Thyroid gland (tissue), 4 donors: Measurements from ENCODE around the gene MPPE1. TPM values are rescaled to one million over a fixed set of nuclear protein-coding genes. Genes with fewer than 3 reads are reported as not detected.
"Not testable (repeated sequence)": the region's sequence is repeated elsewhere in the genome, so short reads cannot be mapped to it uniquely, and the experiment has no call there.

Experiments used
- DNase-seq, 2 donors: peaks; one replicate each; pipeline ENCODE4 v3.0.0-alpha.2; 2019
- H3K27ac ChIP-seq, 3 donors: fragments of 200-600 bp; sonication (generic); 1 replicate in 2 of 3; 2 replicates in 1 of 3; pipeline ENCODE4 v1.5.1; 2016 to 2019; ENCODE audit warnings: mild to moderate bottlenecking in 1 of 3, moderate library complexity in 1 of 3
- H3K27me3 ChIP-seq: fragments of 200-600 bp; sonication (generic); one replicate; pipeline ENCODE4 v1.5.1; 2019
- H3K36me3 ChIP-seq, 2 donors: fragments of 200-600 bp; sonication (generic); one replicate each; pipeline ENCODE4 v1.5.1; 2016 to 2019
- H3K4me1 ChIP-seq, 2 donors: fragments of 200-600 bp; sonication (generic); one replicate each; pipeline ENCODE4 v1.5.1; 2017 to 2019
- H3K4me3 ChIP-seq, 3 donors: fragments of 200-600 bp; sonication (generic); replicated peaks in 1 of 3; 1 replicate in 2 of 3; 2 replicates in 1 of 3; pipeline ENCODE4 v1.5.1; 2016; ENCODE audit warnings: mild to moderate bottlenecking in 1 of 3
- H3K9me3 ChIP-seq: fragments of 200-600 bp; sonication (generic); one replicate; pipeline ENCODE4 v1.5.1; 2017
- CTCF ChIP-seq, 6 experiments: fragments of 200-600 bp in 3 of 6; fragments of 450-650 bp in 3 of 6; sonication (generic) in 3 of 6; IDR thresholded peaks; one replicate each; pipeline ENCODE4 v1.5.1; 2016 to 2019; ENCODE audit warnings: antibody characterized with exemption in 6 of 6, mild to moderate bottlenecking in 2 of 6, inconsistent platforms in 1 of 6, moderate library complexity in 1 of 6
- POLR2A ChIP-seq, 2 donors: fragments of 450-650 bp; IDR thresholded peaks; one replicate each; pipeline ENCODE4 v1.6.1; 2017; ENCODE audit warnings: antibody characterized with exemption in 2 of 2, mild to moderate bottlenecking in 2 of 2, moderate library complexity in 1 of 2
- WGBS, 2 donors: methylation state at CpG; one replicate each; pipeline ENCODE4 v1.1.5; 2017; 5-methylcytosine and 5-hydroxymethylcytosine counted together
- intact Hi-C: fragments of 100-400 bp; cut with DNase I; formaldehyde crosslinking; loops from one replicate; pipeline ENCODE4 v1.15.1; 2023
- total RNA-seq, 4 donors: library from RNA; depleted of rRNA; stranded (reverse); fragments of >200 nt; gene quantifications; one replicate each; pipeline ENCODE4 v1.2.3, GENCODE V29; 2016

The MPPE1 gene
- total RNA-seq, 4 donors from 2014 or later = 50.0 to 111 (median 76.7) TPM

GRCh38 chr18:11923450-11923849 lies 15.3 kb upstream of the MPPE1 start:
- Histone ChIP-seq H3K27ac (no peak overlapping the region), H3K4me1 (peaks cover 3 to 11% of the 10 kb centered on the region in 2 donors), H3K4me3 (no peak overlapping the region), H3K9me3 (no peaks in the 10 kb centered on the region), H3K27me3 (no peaks in the 10 kb centered on the region), H3K36me3 (no peaks in the 10 kb centered on the region)
- TF ChIP-seq CTCF (IDR thresholded peaks at IDR 0.05) (no peak), POLR2A (IDR thresholded peaks at IDR 0.05) (no peak)
- intact Hi-C loops = no loop called here
- no peak for DNase-seq
- 66 to 97% methylated on average over 3 of the region's 3 CpGs for WGBS, 2 donors

DNA sequence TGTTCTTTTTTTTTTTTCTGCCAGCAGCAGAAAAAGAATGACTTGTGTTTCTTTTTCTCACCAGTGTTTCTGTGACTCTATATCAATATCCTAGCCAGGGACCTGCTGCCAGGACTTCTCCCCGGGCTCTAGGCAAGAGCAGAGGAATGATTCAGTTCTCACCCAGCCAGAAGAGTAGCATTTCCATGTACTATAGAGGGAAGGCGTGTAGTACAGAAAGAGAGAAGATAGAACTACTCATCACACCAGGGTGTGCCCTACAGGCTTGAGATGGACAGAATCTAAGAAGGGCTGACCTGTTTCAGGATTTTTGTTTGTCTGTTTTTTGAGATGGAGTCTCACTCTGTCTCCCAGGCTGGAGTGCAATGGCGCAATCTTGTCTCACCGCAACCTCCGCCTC lies 11.4 kb upstream of the MPPE1 start:
- H3K9me3 ChIP-seq, H3K27ac ChIP-seq, H3K36me3 ChIP-seq, H3K4me1 ChIP-seq, H3K4me3 ChIP-seq, intact Hi-C loops, DNase-seq, H3K27me3 ChIP-seq: not testable (repeated sequence)
- 81 to 94% methylated on average over 5 of the region's 5 CpGs for WGBS, 2 donors

DNA sequence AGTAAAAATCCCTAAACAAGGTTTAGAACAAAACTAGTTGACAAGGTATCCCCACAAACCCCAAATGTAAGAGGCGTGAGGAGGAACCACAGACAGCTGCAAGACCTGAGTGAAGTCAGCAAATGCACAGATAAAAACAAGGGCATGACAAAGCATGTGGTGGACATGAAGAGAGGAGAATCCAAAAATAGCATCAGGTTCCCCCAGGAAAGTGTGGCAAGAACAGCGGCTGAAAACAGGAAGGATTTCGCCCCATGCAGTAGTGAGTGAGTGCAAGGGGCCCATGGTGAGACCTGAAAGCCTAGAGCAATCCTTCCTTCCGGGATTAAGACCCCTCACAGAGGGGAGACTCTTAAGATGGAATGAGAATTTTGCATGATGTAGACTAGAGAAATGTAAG lies 8.8 kb upstream of the MPPE1 start:
- H3K4me3 ChIP-seq, DNase-seq, H3K27me3 ChIP-seq, H3K9me3 ChIP-seq, intact Hi-C loops, H3K4me1 ChIP-seq, H3K27ac ChIP-seq, H3K36me3 ChIP-seq: not testable (repeated sequence)
- WGBS, 2 donors = 57 to 75% methylated on average over 4 of the region's 4 CpGs

DNA sequence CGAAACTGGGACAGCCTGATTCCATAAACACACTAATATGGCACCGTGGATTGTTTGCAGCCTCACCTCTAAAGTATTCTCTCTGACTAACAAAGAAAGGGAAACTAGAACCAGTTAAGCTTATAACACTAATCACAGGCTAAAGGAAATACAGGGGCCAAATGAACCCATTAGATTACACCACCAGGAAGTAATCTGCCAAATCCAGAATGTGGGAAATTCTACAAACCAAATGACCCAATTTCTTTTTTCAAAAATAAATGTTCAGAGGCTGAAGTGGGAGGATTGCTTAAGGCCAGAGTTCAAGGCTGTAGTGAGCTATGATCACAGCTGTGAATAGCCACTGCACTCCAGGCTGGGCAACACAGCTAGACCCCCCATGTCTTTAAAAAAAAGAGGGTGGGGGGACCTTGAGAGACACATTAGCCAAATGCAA lies 1.5 kb upstream of the MPPE1 start:
- no peak for DNase-seq
- no peaks in the 10 kb centered on the region for H3K9me3 ChIP-seq
- H3K27me3 ChIP-seq = no peaks in the 10 kb centered on the region
- WGBS, 2 donors = 69 to 82% methylated on average over 2 of the region's 2 CpGs
- peaks cover 20 to 24% of the 10 kb centered on the region in 2 donors for H3K4me1 ChIP-seq
- H3K36me3 ChIP-seq = no peaks in the 10 kb centered on the region
- no peak overlapping the region for H3K4me3 ChIP-seq
- intact Hi-C loops = loop anchor here (10.0 kb wide), 1 partner anchor 55 kb away; the partner anchor contains the start of gene CHMP1B
- H3K27ac ChIP-seq = peak overlapping the region; percentile 98 to 99 (median 99)
- TF ChIP-seq CTCF (IDR thresholded peaks at IDR 0.05) (no peak), POLR2A (IDR thresholded peaks at IDR 0.05) (no peak)

- TF ChIP-seq CTCF (IDR thresholded peaks at IDR 0.05) = no peak
- TF ChIP-seq POLR2A (IDR thresholded peaks at IDR 0.05) = no peak
- peaks cover 20 to 24% of the 10 kb centered on the region in 2 donors for H3K4me1 ChIP-seq
- WGBS, 2 donors = 19% methylated on average over 9 to 13 of the region's 13 CpGs
- no peaks in the 10 kb centered on the region for H3K9me3 ChIP-seq
- DNase-seq = no peak
- peak overlapping the region; percentile 98 to 99 (median 99) for H3K27ac ChIP-seq
- intact Hi-C loops = loop anchor here (10.0 kb wide), 1 partner anchor 54 kb away; the partner anchor contains the start of gene CHMP1B
- no peaks in the 10 kb centered on the region for H3K36me3 ChIP-seq
- H3K27me3 ChIP-seq = no peaks in the 10 kb centered on the region
- H3K4me3 ChIP-seq = peak overlapping the region; percentile 18 to 77 (median 65)
These were observed 941 bp upstream of the MPPE1 start for GRCh38 chr18:11909061-11909455.

- Histone ChIP-seq H3K4me3 (peak overlapping the region in 2 of 3 donors; percentile 18 to 77), H3K4me1 (peaks cover 20 to 24% of the 10 kb centered on the region in 2 donors), H3K27ac (peak overlapping the region in 2 of 3 donors; percentile 99), H3K36me3 (no peaks in the 10 kb centered on the region), H3K9me3 (no peaks in the 10 kb centered on the region), H3K27me3 (no peaks in the 10 kb centered on the region)
- TF ChIP-seq POLR2A (IDR thresholded peaks at IDR 0.05) (no peak), CTCF (IDR thresholded peaks at IDR 0.05) (no peak)
- WGBS, 2 donors = 62 to 64% methylated on average over 20 of the region's 20 CpGs
- intact Hi-C loops = loop anchor here (10.0 kb wide), 1 partner anchor 52 kb away; the partner anchor contains the start of gene CHMP1B
- DNase-seq = peak; percentile 16 to 28
These were observed 917 bp downstream of the MPPE1 start for GRCh38 chr18:11906926-11907874.
